ENCODE data around the gene EPHB6. TPM values are rescaled to one million over a fixed set of nuclear protein-coding genes. Genes with fewer than 3 reads are reported as not detected.

The EPHB6 gene
- total RNA-seq, 2 experiments from 2014 or later, result 50.7 to 55.8 TPM

- Histone ChIP-seq H3K27me3 (ENCODE audit: control insufficient read depth in 1 of 2, insufficient read depth in 2 of 2, low read length in 2 of 2) (no peaks in the 10 kb centered on the region), H3K36me3 (ENCODE audit: insufficient read depth, low read length) (no peaks in the 10 kb centered on the region), H3K4me3 (ENCODE audit: low read length) (no peak overlapping the region), H3K4me1 (ENCODE audit: insufficient read depth, low read length) (no peaks in the 10 kb centered on the region), H3K9me3 (ENCODE audit: control insufficient read depth in 1 of 2, insufficient read depth in 1 of 2, low read length in 2 of 2) (no peaks in the 10 kb centered on the region), H3K27ac (ENCODE audit: low read depth in 1 of 2, low read length in 2 of 2) (no peak overlapping the region)
- Mint-ChIP-seq H3K4me3 (no peak overlapping the region), H3K36me3 (ENCODE audit: low read depth) (no peaks in the 10 kb centered on the region), H3K27ac (no peak overlapping the region), H3K27me3 (no peaks in the 10 kb centered on the region), H3K9me3 (no peaks in the 10 kb centered on the region), H3K4me1 (ENCODE audit: low read depth) (peaks cover 13% of the 10 kb centered on the region)
- ATAC-seq (ENCODE audit: poor library complexity), result no peak
- DNase-seq, result no peak
- ChIA-PET CTCF (interaction anchor here (1.3 kb wide), 1 partner anchor 368 kb away, joined by 4 read pairs; no protein-coding TSS in a partner anchor), POLR2A (no interaction called here)
- TF ChIP-seq CTCF (IDR thresholded peaks at IDR 0.05), result no peak
- intact Hi-C loops (cut with DNase I, micrococcal nuclease), result no loop called here
These were observed 7.5 kb upstream of the EPHB6 start for GRCh38 chr7:142847353-142847752.

- H3K4me3 Mint-ChIP-seq, result no peak overlapping the region
- no peak for TF ChIP-seq CTCF (IDR thresholded peaks at IDR 0.05)
- intact Hi-C loops (cut with DNase I, micrococcal nuclease), result loop anchor here (5.0 to 10.0 kb wide), 4 partner anchors 39 to 534 kb away; partner anchors contain the start of genes CASP2 (in 1 of the 2), TMEM139 (in 1 of the 2) and ZYX (in 1 of the 2)
- ChIA-PET POLR2A (interaction anchor here (0.6 to 2.4 kb wide), 2 partner anchors 40 to 54 kb away, joined by 3 to 7 read pairs; no protein-coding TSS in a partner anchor), CTCF (interaction anchor here (0.7 to 1.7 kb wide), 3 partner anchors 19 to 68 kb away, joined by 3 read pairs; no protein-coding TSS in a partner anchor)
- no peaks in the 10 kb centered on the region for H3K9me3 Mint-ChIP-seq
- H3K9me3 ChIP-seq (ENCODE audit: control insufficient read depth in 1 of 2, insufficient read depth in 1 of 2, low read length in 2 of 2), result no peaks in the 10 kb centered on the region
- no peaks in the 10 kb centered on the region for H3K27me3 ChIP-seq (ENCODE audit: control insufficient read depth in 1 of 2, insufficient read depth in 2 of 2, low read length in 2 of 2)
- no peaks in the 10 kb centered on the region for H3K36me3 ChIP-seq (ENCODE audit: insufficient read depth, low read length)
- H3K4me1 ChIP-seq (ENCODE audit: insufficient read depth, low read length), result peaks cover 20% of the 10 kb centered on the region
- H3K27ac ChIP-seq (ENCODE audit: low read depth in 1 of 2, low read length in 2 of 2), result no peak overlapping the region
- peak overlapping the region; percentile 19 for H3K27ac Mint-ChIP-seq
- H3K27me3 Mint-ChIP-seq, result no peaks in the 10 kb centered on the region
- no peak for ATAC-seq (ENCODE audit: poor library complexity)
- H3K36me3 Mint-ChIP-seq (ENCODE audit: low read depth), result peaks cover 11% of the 10 kb centered on the region
- no peak for DNase-seq
- H3K4me1 Mint-ChIP-seq (ENCODE audit: low read depth), result peaks cover 33% of the 10 kb centered on the region
- H3K4me3 ChIP-seq (ENCODE audit: low read length), result no peak overlapping the region
These were observed 3.6 kb upstream of the EPHB6 start for GRCh38 chr7:142851269-142851668.

GRCh38 chr7:142851919-142852318 lies 3.0 kb upstream of the EPHB6 start:
- DNase-seq (no peak), ATAC-seq (ENCODE audit: poor library complexity) (no peak)
- Mint-ChIP-seq H3K9me3 (no peaks in the 10 kb centered on the region), H3K4me3 (peak overlapping the region; percentile 59), H3K4me1 (ENCODE audit: low read depth) (peaks cover 39% of the 10 kb centered on the region), H3K36me3 (ENCODE audit: low read depth) (peaks cover 11% of the 10 kb centered on the region), H3K27me3 (no peaks in the 10 kb centered on the region), H3K27ac (no peak overlapping the region)
- no peak for TF ChIP-seq CTCF (IDR thresholded peaks at IDR 0.05)
- H3K9me3 ChIP-seq (ENCODE audit: control insufficient read depth in 1 of 2, insufficient read depth in 1 of 2, low read length in 2 of 2), result no peaks in the 10 kb centered on the region
- intact Hi-C loops (cut with DNase I, micrococcal nuclease), result loop anchor here (2.0 to 10.0 kb wide), 5 partner anchors 15 to 533 kb away; partner anchors contain the start of genes CASP2 (in 1 of the 2), TMEM139 (in 1 of the 2) and ZYX (in 1 of the 2)
- ChIA-PET CTCF (interaction anchor here (0.7 to 1.0 kb wide), 2 partner anchors 20 to 29 kb away, joined by 3 read pairs; no protein-coding TSS in a partner anchor), POLR2A (interaction anchor here (2.4 kb wide), 1 partner anchor 41 kb away, joined by 7 read pairs; no protein-coding TSS in a partner anchor)
- no peak overlapping the region for H3K27ac ChIP-seq (ENCODE audit: low read depth in 1 of 2, low read length in 2 of 2)
- H3K4me1 ChIP-seq (ENCODE audit: insufficient read depth, low read length), result peaks cover 26% of the 10 kb centered on the region
- no peak overlapping the region for H3K4me3 ChIP-seq (ENCODE audit: low read length)
- no peaks in the 10 kb centered on the region for H3K27me3 ChIP-seq (ENCODE audit: control insufficient read depth in 1 of 2, insufficient read depth in 2 of 2, low read length in 2 of 2)
- no peaks in the 10 kb centered on the region for H3K36me3 ChIP-seq (ENCODE audit: insufficient read depth, low read length)

Data from CD4-positive, alpha-beta T cell (primary cell).